ENCODE measurements around the gene CRTAP.

- no peak for TF ChIP-seq EZH2 (IDR thresholded peaks at IDR 0.05; ENCODE audit: low read depth)
- TF ChIP-seq CTCF (conservative IDR thresholded peaks at IDR 0.05): no peak
Observed at GRCh38 chr3:33099109-33099645, 14.6 kb upstream of the CRTAP start.
